Adrenal gland (tissue), 12 donors: Measurements from ENCODE around the gene USP25. TPM values are rescaled to one million over a fixed set of nuclear protein-coding genes. Genes with fewer than 3 reads are reported as not detected.
A peak's percentile ranks its signal among the peaks of the same experiment; 100 is the strongest.
"Not testable (repeated sequence)": the region's sequence is repeated elsewhere in the genome, so short reads cannot be mapped to it uniquely, and the experiment has no call there.

ENCODE experiments used
- DNase-seq, 7 donors: peaks; one replicate each; pipeline ENCODE4 v3.0.0-alpha.2; 2019 to 2020
- H3K27ac ChIP-seq, 5 donors: fragments of 200-600 bp; sonication (generic) in 4 of 5; 1 replicate in 3 of 5; 2 replicates in 2 of 5; pipeline versions ENCODE4 v1.5.1 to v1.8.0; 2016 to 2020; ENCODE audit warnings: mild to moderate bottlenecking in 1 of 5
- H3K27me3 ChIP-seq: fragments of 200-600 bp; 2 replicates; pipeline ENCODE4 v1.8.0; 2021
- H3K36me3 ChIP-seq, 2 donors: fragments of 200-600 bp; replicated peaks in 1 of 2; 1 replicate in 1 of 2; 2 replicates in 1 of 2; pipeline versions ENCODE4 v1.5.1 to v1.8.0; 2018 to 2022
- H3K4me1 ChIP-seq, 2 donors: fragments of 200-600 bp; replicated peaks in 1 of 2; 1 replicate in 1 of 2; 2 replicates in 1 of 2; pipeline versions ENCODE4 v1.5.1 to v1.8.0; 2018 to 2021
- H3K4me3 ChIP-seq, 4 donors: fragments of 200-600 bp; sonication (generic) in 3 of 4; one replicate each; pipeline ENCODE4 v1.5.1; 2016 to 2018
- H3K9me3 ChIP-seq, 3 donors: fragments of 200-600 bp; sonication (generic) in 1 of 3; replicated peaks in 1 of 3; 1 replicate in 2 of 3; 2 replicates in 1 of 3; pipeline versions ENCODE4 v1.5.1 to v1.8.0; 2016 to 2021
- POLR2A ChIP-seq, 2 donors: fragments of 450-650 bp; IDR thresholded peaks; one replicate each; pipeline ENCODE4 v1.6.1; 2017; ENCODE audit warnings: antibody characterized with exemption in 2 of 2, mild to moderate bottlenecking in 2 of 2, moderate library complexity in 1 of 2
- WGBS, 4 donors: extraction: QIAGEN DNeasy Blood & Tissue Kit in 2 of 4; methylation state at CpG; one replicate each; pipeline versions ENCODE4 v1.1.5 to v1.1.7; 2013 to 2017; 5-methylcytosine and 5-hydroxymethylcytosine counted together
- intact Hi-C, 2 donors: fragments of 100-400 bp; cut with DNase I; formaldehyde crosslinking; loops; one replicate each; pipeline versions ENCODE4 v1.14.1 to v1.15.0; 2022 to 2023
- polyA plus RNA-seq, 3 donors: library from polyadenylated mRNA; stranded (reverse); fragments of 200-250 nt in 2 of 3; fragments of 350-450 nt in 1 of 3; fragmentation: Illumina TruSeq in 1 of 3; extraction: RNeasy Lipid Tissue Mini Kit (QIAGEN cat#74804) in 1 of 3; gene quantifications; one replicate each; pipeline ENCODE4 v1.2.3, GENCODE V29; 2013 to 2014
- total RNA-seq, 9 donors: library from RNA; depleted of rRNA in 4 of 9; stranded (reverse); fragments of >200 nt in 4 of 9; fragments of 120-200 nt in 1 of 9; fragmentation: NEBNext Ultra II Directional in 1 of 9; extraction: Animal tissue kit (Norgen Biotek cat#: 25700) in 1 of 9; gene quantifications; one replicate each; pipeline versions ENCODE4 v1.1.0 to v1.2.4, GENCODE V29; 2013 to 2023
- TF ChIP-seq, protein P1 (sequence below), 6 experiments: fragments of 450-650 bp in 4 of 6; fragments of 200-600 bp in 2 of 6; sonication (generic) in 1 of 6; IDR thresholded peaks; 1 replicate in 5 of 6; 2 replicates in 1 of 6; pipeline versions ENCODE4 v1.5.1 to v1.8.0; 2016 to 2021; ENCODE audit warnings: antibody characterized with exemption in 6 of 6, mild to moderate bottlenecking in 2 of 6, moderate library complexity in 1 of 6
- donor health status: healthy with polysubstance abuse.
- donor health status: Bipolar disorder and iron deficiency.
- donor health status: DM: yes; HTN: yes; CAD: no.
- donor health status: DM: no; HTN: no; CAD: no.
- donor health status: DM: no; HTN: no; CAD: no.
- donor health status: DM: yes; HTN: yes; CAD: no.

USP25 gene
- total and polyA plus RNA-seq, 12 donors = 11.8 to 47.4 (median 38.3) TPM

DNA sequence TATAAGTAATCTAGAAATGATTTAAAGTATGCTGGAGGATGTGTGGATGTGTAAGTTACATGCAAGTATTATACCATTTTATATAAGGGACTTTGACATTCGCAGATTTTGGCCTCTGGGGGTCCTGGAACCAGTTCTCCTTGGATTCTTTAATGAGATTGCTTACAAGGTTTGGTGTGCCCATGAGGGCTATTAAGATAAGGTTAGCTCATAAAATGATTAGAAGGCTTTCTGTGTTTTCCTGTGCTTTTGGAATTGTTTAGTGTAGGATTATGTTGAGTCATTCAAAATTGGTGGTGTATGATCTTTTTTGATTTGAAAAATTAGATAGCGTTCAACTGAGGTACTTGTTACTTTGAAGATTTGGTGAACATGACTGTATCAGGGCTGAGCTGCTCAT is 5.6 kb downstream of the USP25 start:
- no peaks in the 10 kb centered on the region for H3K27me3 ChIP-seq
- 83 to 97% (median 91%) methylated on average over 2 of the region's 2 CpGs for WGBS, 4 donors
- DNase-seq = no peak
- peaks cover 26 to 59% of the 10 kb centered on the region in 2 donors for H3K4me1 ChIP-seq
- no peaks in the 10 kb centered on the region for H3K36me3 ChIP-seq
- H3K9me3 ChIP-seq = no peaks in the 10 kb centered on the region
- intact Hi-C loops = no loop called here
- no peak for TF ChIP-seq POLR2A (IDR thresholded peaks at IDR 0.05)
- TF ChIP-seq, protein P1, sequence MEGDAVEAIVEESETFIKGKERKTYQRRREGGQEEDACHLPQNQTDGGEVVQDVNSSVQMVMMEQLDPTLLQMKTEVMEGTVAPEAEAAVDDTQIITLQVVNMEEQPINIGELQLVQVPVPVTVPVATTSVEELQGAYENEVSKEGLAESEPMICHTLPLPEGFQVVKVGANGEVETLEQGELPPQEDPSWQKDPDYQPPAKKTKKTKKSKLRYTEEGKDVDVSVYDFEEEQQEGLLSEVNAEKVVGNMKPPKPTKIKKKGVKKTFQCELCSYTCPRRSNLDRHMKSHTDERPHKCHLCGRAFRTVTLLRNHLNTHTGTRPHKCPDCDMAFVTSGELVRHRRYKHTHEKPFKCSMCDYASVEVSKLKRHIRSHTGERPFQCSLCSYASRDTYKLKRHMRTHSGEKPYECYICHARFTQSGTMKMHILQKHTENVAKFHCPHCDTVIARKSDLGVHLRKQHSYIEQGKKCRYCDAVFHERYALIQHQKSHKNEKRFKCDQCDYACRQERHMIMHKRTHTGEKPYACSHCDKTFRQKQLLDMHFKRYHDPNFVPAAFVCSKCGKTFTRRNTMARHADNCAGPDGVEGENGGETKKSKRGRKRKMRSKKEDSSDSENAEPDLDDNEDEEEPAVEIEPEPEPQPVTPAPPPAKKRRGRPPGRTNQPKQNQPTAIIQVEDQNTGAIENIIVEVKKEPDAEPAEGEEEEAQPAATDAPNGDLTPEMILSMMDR (IDR thresholded peaks at IDR 0.05) = no peak
- no peak overlapping the region for H3K27ac ChIP-seq
- H3K4me3 ChIP-seq = no peak overlapping the region

GRCh38 chr21:15735931-15736330 is 6.1 kb downstream of the USP25 start:
- intact Hi-C loops, H3K27me3 ChIP-seq, H3K27ac ChIP-seq, H3K9me3 ChIP-seq, H3K36me3 ChIP-seq, DNase-seq: not testable (repeated sequence)
- WGBS, 4 donors = 52 to 68% (median 60%) methylated on average over 4 of the region's 4 CpGs
- H3K4me3 ChIP-seq = peak overlapping the region in 1 of 4 donors; percentile 9
- peaks cover 26 to 64% of the 10 kb centered on the region in 2 donors for H3K4me1 ChIP-seq

DNA sequence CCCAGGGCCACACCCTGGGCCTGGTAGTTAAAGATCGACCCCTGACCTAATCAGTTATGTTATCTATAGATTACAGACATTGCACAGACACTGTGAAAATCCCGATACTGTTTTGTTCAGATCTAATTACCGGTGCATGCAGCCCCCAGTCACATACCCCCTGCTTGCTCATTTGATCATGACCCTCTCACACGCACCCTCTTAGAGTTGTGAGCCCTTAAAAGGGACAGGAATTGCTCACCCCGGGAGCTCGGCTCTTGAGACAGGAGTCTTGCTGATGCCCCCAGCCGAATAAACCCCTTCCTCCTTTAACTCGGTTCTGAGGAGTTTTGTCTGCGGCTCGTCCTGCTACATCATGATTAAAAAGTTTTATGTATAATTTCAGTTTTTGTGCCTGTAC is 9.0 kb downstream of the USP25 start:
- H3K27me3 ChIP-seq, H3K9me3 ChIP-seq, intact Hi-C loops, H3K4me3 ChIP-seq, DNase-seq, H3K27ac ChIP-seq, H3K36me3 ChIP-seq: not testable (repeated sequence)
- 85 to 94% (median 86%) methylated on average over 10 of the region's 10 CpGs for WGBS, 4 donors
- H3K4me1 ChIP-seq = peaks cover 19 to 59% of the 10 kb centered on the region in 2 donors

GRCh38 chr21:15740383-15740782 is 10.6 kb downstream of the USP25 start:
- Histone ChIP-seq H3K27ac (no peak overlapping the region), H3K9me3 (no peaks in the 10 kb centered on the region), H3K4me3 (no peak overlapping the region), H3K27me3 (no peaks in the 10 kb centered on the region), H3K4me1 (peaks cover 15 to 49% of the 10 kb centered on the region in 2 donors), H3K36me3 (no peaks in the 10 kb centered on the region)
- TF ChIP-seq, protein P1 (IDR thresholded peaks at IDR 0.05) = no peak
- no peak for TF ChIP-seq POLR2A (IDR thresholded peaks at IDR 0.05)
- no peak for DNase-seq
- intact Hi-C loops = no loop called here
- WGBS, 4 donors = 86 to 95% (median 90%) methylated on average over 3 of the region's 3 CpGs

GRCh38 chr21:15741510-15741909 is 11.7 kb downstream of the USP25 start:
- Histone ChIP-seq H3K36me3 (no peaks in the 10 kb centered on the region), H3K27ac (no peak overlapping the region), H3K27me3 (no peaks in the 10 kb centered on the region), H3K4me1 (peaks cover 10 to 40% of the 10 kb centered on the region in 2 donors), H3K4me3 (no peak overlapping the region), H3K9me3 (no peaks in the 10 kb centered on the region)
- 30 to 65% (median 49%) methylated on average over 1 of the region's 1 CpG for WGBS, 4 donors
- TF ChIP-seq, protein P1 (IDR thresholded peaks at IDR 0.05) = no peak
- TF ChIP-seq POLR2A (IDR thresholded peaks at IDR 0.05) = no peak
- no peak for DNase-seq
- intact Hi-C loops = no loop called here
